AG09309 (cell line): ENCODE results near the gene GRHPR.
"Not testable (repeated sequence)": the region's sequence is repeated elsewhere in the genome, so short reads cannot be mapped to it uniquely, and the experiment has no call there.

Experiments
- DNase-seq: peaks from one replicate; pipeline ENCODE4 v3.0.0-alpha.2; 2010; ENCODE audit warnings: low read depth
- H3K4me3 ChIP-seq: 2 replicates; pipeline ENCODE4 v1.5.1; 2011; ENCODE audit warnings: mild to moderate bottlenecking, low read depth, low read length, moderate library complexity; ENCODE audit not compliant: control insufficient read depth
- CTCF ChIP-seq: IDR thresholded peaks from 2 replicates; pipeline ENCODE4 v1.5.1; 2011; ENCODE audit warnings: mild to moderate bottlenecking, low read depth, low read length, inconsistent platforms; ENCODE audit not compliant: insufficient read depth, control insufficient read depth; ENCODE audit errors: missing control alignments

The GRHPR gene

GRCh38 chr9:37421914-37422288 is 595 bp upstream of the GRHPR start:
- DNase-seq = no peak
- H3K4me3 ChIP-seq = peak overlapping the region; percentile 86
- TF ChIP-seq CTCF = no peak

GRCh38 chr9:37423508-37423907 is 1.0 kb downstream of the GRHPR start:
- H3K4me3 ChIP-seq = peak overlapping the region; percentile 86
- no peak for TF ChIP-seq CTCF
- no peak for DNase-seq

GRCh38 chr9:37424204-37424685 is 1.7 kb downstream of the GRHPR start:
- DNase-seq = no peak
- no peak for TF ChIP-seq CTCF
- no peak overlapping the region for H3K4me3 ChIP-seq

GRCh38 chr9:37424686-37425297 is 2.3 kb downstream of the GRHPR start:
- DNase-seq = no peak
- no peak overlapping the region for H3K4me3 ChIP-seq
- no peak for TF ChIP-seq CTCF

GRCh38 chr9:37425298-37425752 is 2.8 kb downstream of the GRHPR start:
- no peak for DNase-seq
- TF ChIP-seq CTCF = no peak
- no peak overlapping the region for H3K4me3 ChIP-seq

- not testable (repeated sequence) for DNase-seq, H3K4me3 ChIP-seq
Observed at GRCh38 chr9:37426431-37426830, 3.9 kb downstream of the GRHPR start.

- TF ChIP-seq CTCF = no peak
- H3K4me3 ChIP-seq = no peak overlapping the region
- no peak for DNase-seq
Observed at GRCh38 chr9:37426846-37427245, 4.3 kb downstream of the GRHPR start.
